Fibroblast of peridontal ligament (primary cell): ENCODE data around the gene VSTM1.

ENCODE experiments used
- DNase-seq: peaks from one replicate; pipeline ENCODE4 v3.0.0-alpha.2; 2010; ENCODE audit errors: extremely low read depth

VSTM1 gene

DNA sequence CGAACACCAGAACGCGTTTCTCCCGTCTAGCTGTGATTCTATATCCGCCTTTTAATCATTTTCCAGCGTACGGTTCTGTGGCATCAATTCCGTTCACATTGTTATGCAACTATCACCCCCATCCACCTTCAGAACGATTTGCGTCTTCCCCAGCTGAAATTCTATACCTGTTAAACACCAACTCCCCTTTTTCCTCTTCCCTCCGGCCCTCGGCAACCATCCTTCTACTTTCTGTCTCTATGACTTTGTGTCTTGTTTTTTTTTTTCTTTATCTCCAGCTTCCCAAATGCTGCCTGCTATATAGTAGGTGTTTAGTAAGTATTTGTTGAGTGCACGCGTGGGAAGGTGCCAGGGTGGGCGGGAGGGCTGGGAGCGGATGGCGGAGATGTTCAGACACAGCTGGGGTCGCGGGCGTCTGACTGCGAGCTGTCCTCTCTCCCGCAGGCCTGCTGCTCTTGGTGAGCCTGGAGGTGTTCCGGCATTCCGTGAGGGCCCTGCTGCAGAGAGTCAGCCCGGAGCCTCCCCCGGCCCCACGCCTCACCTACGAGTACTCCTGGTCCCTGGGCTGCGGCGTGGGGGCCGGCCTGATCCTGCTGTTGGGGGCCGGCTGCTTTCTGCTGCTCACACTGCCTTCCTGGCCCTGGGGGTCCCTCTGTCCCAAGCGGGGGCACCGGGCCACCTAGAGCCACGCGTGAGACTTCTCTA lies 52.0 kb downstream of the VSTM1 start:
- DNase-seq: no peak

GRCh38 chr19:54010474-54010873 lies 53.2 kb downstream of the VSTM1 start:
- DNase-seq: no peak

DNA sequence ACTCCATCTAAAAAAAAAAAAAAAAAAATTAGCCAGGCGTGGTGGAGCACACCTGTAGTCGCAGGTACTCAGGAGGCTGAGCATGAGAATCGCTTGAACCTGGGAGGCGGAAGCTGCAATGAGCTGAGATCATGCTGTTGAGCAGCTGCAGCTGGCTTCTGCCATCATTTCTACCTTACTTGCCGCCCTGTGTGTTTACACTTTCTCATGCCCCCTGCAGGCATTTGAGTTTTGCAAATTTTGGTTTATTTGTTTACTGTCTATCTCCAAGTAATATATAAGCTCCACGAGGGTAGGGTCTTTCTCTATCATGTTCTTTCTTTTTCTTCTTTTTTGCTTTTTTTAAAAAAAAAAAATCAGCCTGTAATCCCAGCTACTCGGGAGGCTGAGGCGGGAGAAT lies 54.3 kb downstream of the VSTM1 start:
- DNase-seq: no peak

GRCh38 chr19:54002495-54003315 lies 61.0 kb downstream of the VSTM1 start:
- DNase-seq: no peak

GRCh38 chr19:54001496-54001895 lies 62.2 kb downstream of the VSTM1 start:
- no peak for DNase-seq

DNA sequence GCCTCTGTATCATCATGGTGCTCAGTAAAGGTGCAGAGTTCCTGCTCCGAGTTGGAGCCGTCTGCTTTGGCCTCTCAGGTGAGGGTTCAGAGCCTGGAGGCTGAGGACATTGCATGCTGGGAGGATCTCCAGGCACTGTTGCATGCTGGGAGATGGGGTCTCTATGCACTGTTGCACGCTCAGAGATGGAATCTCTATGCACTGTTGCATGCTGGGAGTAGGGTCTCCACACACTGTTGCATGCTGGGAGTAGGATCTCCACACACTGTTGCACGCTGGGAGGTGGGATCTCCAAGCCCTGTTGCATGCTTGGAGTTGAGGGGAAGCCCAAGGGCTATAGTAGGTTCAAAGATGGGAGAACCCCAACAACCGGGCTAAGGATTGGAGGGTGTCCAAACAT lies 64.0 kb downstream of the VSTM1 start:
- DNase-seq: no peak

DNA sequence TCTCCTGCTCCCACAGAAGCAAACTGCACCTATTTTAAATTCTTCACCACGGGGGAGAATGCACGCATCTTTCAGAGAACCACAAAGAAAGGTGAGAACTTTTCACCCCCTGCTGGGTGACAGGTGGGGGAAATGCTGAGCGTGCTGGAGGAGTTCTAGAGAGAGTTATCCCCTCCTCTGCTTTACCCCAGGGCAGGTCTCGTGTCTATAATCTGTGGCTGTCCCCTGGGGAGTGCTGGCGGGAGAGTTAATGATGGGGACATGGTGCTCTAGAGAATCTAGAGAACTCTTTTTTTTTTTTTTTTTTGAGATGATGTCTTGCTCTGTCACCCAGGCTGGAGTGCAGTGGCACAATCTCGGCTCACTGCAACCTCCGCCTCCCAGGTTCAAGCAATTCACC lies 65.5 kb downstream of the VSTM1 start:
- no peak for DNase-seq

- no peak for DNase-seq
Measured at GRCh38 chr19:53994811-53995210, 68.9 kb downstream of the VSTM1 start.

DNA sequence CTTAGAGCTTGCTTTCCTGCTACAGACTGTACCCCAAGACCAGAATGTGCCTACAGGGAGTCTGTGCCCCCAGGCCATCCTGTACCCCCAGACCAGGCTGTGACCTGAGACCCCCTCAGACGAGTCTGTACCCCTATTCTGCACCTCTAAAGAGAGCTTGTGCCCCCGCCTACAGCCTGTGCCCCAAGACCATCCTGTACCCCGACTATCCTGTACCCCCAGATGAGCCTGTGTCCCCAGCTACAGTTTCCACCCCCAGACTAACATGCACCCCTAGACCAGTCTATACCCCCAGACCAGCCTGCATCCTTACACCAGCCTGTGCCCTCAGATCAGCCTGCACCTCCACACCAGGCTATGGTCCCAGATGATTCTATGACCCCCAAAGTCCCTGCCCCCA lies 70.2 kb downstream of the VSTM1 start:
- no peak for DNase-seq

DNA sequence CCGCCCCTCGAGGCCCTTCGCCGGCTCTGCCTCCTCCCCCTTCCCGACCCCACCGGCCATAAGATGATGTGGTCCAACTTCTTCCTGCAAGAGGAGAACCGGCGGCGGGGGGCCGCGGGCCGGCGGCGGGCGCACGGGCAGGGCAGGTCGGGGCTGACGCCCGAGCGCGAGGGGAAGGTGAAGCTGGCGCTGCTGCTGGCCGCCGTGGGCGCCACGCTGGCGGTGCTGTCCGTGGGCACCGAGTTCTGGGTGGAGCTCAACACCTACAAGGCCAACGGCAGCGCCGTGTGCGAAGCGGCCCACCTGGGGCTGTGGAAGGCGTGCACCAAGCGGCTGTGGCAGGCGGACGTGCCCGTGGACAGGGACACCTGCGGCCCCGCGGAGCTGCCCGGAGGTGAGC lies 70.9 kb downstream of the VSTM1 start:
- DNase-seq: no peak

DNA sequence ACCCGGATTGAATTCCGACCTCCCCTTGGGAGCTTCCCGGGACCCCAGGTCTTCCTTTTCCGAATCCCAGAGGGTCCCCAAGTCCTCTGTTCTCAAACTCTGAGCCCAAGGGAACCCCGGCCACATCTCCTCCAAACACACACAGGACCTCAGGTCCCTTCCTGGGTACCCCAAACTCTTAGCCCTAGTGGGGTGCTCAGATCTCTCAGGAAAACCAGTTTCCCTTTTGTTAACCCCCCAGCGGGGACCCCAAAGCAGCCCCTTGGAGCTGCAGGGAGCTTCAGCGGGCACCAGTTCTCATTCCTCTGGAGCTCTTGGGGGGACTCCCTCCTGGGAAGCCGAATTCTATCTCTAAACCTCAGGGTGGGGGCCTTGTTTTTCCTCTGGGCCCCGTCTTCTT lies 71.5 kb downstream of the VSTM1 start:
- DNase-seq: no peak

DNA sequence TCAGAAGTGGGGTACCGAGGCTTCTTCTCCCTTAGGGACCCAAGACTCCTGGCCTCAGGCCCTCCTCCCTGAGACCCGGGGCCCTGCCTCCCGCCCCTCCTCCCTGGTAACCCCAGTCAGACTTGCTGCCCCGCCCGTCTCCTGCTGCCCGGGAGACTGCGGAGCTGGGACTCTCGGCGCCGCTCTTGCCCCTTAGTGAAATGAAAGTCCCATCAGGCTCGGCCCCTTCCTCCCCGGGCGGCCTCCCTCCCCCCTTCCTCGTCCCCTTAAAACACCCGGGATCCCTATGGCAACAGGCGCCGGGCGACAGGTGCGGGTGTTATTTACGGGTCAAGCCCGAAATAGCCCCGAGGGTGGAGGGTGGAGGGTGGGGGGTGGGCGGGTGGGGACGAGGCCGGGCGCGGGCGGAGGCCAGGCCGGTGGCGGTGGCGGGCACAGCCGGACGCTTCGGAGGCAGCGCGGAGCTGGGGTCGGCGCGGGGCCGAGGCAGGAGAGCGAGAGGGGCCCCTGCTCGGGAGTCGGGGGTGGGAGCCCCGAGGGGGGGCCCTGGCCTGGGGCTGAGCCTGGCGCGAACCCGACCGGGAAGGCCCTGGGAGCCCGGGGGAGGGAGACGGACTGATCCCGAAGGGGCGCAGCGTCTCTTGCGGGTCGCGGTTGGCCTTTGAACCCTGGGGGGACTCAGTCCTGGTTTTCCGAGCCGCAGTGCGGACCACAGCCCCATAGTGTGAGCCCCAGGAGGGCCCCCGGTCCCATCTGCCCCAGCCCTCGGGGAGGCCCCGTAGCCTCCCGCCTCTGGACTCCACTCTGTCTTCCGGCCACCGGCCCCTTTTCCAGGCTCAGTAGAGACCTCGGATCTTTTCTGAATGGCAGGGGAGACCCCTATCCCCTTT lies 72.2 kb downstream of the VSTM1 start, which contains the start of gene CACNG6:
Gene CACNG6, plus strand, starts transcription at position 414 of the 890 bp plus-strand sequence. CDS start 1,241 bp downstream, outside the sequence.
- peak; percentile 7 for DNase-seq
